Right lobe of liver (tissue), 4 donors: ENCODE results near the gene RWDD3.

ENCODE experiments used
- POLR2A ChIP-seq: fragments of 450-650 bp; IDR thresholded peaks from one replicate; pipeline ENCODE4 v1.6.1; 2017; ENCODE audit warnings: antibody characterized with exemption, mild to moderate bottlenecking
- TF ChIP-seq, protein P1 (sequence below), 4 donors: fragments of 200-600 bp in 3 of 4; fragments of 450-650 bp in 1 of 4; IDR thresholded peaks; one replicate each; pipeline versions ENCODE4 v1.5.1 to v1.8.0; 2016 to 2022; ENCODE audit warnings: antibody characterized with exemption in 4 of 4, mild to moderate bottlenecking in 2 of 4
- donor health status: DM: no; HTN: no; CAD: no.
- donor health status: DM: no; HTN: no; CAD: no.
- donor health status: DM: no; HTN: yes; CAD: no.

DNA sequence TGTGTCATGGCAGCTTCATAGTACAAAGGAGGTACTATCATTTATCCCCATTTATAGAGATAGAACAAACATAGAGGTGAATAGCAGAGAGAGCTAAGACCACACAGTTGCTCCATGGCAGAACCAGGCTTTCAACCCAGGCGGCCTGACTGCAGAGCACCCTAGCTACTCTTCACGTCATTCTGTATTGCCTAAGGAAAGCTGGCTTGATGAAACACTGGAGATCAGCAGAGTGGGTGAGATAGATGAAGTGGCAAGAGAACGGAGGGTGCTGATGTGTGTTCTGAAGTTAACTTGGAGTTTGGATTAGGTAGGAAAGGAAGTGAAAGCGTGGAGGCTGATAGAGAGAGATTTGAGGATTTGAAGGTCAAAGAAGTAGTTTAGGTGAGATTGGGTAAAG lies 47.9 kb upstream of the RWDD3 start:
- TF ChIP-seq, protein P1, sequence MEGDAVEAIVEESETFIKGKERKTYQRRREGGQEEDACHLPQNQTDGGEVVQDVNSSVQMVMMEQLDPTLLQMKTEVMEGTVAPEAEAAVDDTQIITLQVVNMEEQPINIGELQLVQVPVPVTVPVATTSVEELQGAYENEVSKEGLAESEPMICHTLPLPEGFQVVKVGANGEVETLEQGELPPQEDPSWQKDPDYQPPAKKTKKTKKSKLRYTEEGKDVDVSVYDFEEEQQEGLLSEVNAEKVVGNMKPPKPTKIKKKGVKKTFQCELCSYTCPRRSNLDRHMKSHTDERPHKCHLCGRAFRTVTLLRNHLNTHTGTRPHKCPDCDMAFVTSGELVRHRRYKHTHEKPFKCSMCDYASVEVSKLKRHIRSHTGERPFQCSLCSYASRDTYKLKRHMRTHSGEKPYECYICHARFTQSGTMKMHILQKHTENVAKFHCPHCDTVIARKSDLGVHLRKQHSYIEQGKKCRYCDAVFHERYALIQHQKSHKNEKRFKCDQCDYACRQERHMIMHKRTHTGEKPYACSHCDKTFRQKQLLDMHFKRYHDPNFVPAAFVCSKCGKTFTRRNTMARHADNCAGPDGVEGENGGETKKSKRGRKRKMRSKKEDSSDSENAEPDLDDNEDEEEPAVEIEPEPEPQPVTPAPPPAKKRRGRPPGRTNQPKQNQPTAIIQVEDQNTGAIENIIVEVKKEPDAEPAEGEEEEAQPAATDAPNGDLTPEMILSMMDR (IDR thresholded peaks at IDR 0.05): no peak
- no peak for TF ChIP-seq POLR2A
